HS-5 (cell line): ENCODE results near the gene GREM2.

Source experiments
- DNase-seq: peaks from one replicate; pipeline ENCODE4 v3.0.0-alpha.2; 2012; ENCODE audit warnings: low read depth

GREM2 gene

DNA sequence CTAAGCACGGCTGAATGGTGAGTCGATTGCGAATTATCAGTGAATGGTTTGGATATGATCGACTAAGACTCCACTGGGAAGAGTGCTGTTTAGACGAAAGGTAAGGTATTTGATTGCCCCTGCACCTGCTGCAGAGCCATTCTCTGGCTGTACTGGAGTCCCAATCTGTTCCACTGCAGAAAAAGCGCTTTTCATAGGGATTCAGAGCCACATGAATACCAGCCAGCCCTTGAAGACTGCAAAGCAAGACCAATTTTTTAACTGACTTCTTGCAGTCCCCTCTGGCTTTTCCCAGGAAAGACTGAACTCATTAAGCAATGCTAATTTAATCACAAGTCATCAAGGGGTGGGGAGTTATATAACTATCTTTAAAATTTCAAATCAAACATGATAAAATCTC lies 1.3 kb downstream of the GREM2 start:
- DNase-seq = no peak

DNA sequence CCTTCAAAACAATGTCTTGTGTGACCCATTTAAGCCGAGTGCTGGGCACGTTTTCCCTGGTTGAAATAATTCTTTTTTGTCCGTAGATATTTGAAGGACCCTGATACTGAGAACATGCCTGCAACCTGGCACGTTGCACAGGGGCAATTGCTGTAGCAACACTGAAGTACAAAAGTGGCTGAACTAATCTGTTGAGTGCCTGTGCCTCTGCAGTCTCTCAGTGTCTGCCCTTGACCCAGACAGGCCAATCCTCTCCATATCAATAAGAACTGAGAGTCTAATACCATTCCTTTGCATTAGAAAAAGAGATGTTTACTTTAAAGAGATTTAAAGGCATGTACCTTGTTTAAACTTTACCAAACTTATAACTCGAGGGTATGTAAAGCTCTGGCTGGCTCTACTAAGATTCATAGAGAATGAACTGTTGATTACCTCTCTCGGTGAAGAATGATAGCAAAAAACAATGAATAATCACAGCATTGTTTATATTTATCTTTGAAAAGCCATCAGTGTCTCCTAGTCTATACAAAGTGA lies 2.4 kb downstream of the GREM2 start:
- no peak for DNase-seq

DNA sequence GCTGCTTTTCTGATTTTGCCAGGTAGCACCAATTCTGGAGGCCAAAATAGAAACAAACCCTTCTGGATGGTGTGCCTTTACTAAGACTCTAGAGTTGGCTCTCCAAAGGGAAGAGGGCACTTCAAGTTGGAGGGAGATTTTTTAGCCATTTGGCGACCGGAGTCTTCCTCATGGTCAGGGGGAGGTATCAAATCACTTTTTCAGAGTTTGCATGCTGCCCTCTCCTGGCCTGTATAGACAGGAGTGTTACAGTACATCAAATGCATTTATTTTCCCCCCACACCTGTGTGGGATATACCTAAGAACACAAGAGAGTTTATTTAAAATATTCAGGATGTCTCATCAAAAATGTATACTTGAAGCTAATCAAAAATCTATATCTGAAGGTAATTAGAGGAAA lies 3.2 kb downstream of the GREM2 start:
- DNase-seq = no peak

DNA sequence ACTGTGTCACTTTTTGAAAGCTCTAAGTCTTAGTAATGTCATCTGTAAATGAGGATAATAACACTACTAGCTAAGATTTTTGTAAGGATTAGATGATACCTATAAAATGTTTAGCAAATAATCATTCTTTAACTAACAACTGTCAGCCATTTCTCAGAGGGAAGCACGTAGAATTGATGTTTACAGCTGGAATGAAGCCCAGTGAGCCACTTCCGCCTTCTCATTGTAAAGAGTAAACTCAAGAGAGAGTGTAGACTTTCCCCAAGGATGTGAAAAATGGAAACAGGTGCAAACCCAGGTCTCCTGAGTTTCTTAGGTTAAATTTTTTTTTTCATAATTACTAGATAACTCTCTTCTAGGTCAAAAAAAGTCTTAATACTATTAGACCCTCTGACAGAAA lies 4.9 kb downstream of the GREM2 start:
- no peak for DNase-seq

DNA sequence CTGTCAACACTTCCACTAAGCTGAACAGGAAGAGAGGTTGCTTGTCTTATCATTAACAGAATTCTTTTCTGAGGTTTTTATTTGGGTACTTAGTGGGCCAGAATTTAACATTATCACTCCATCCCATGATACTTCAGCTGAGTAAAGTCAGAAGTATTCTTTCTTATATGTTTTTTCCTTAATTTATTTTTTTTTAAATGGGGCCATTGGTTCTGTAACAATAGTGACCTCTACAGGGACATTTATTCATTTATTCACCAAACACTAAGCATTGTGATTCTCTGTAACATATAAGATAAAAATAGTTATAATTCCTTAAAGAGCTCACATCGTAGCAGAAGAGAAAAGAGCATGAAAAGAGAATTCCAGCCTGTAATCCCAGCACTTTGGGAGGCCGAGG lies 9.8 kb downstream of the GREM2 start:
- DNase-seq = no peak

DNA sequence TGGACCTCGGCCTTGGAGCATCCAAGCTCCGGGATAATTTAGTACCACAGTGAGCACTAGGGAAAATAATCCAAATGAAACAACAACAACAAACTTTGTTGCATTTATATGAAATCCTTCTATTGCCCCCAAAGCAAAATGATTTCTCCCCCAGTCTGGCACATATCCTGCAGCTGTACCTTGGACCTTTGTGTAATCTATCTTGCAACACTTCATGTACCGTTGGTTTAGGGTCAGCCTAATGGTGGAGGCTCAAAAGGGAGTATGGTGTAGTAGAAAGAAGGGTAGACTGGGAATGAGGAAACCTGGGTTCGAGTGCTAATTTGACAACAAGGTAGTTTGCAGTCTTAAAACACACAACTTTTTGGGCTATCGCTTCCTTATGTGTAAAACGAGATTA lies 12.1 kb downstream of the GREM2 start:
- DNase-seq = no peak

DNA sequence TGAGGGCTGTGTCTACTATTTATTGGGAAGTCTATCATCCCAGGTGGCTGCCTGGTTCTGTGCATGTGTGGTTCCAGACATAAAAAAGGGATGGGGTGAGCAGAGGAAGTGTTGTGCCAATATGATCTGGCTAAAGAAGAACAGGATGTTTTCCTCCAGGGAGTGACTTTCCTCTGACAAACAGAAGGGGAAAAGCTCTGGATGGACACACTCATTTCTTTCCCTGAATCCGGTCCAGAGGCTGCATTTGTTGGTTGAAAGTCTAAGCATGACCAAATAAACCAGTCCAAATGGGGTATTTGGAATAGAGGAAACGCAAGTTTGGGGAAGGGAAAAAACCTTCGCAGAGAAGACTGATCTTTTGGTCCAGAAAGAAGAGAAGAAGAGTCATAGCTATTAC lies 12.7 kb downstream of the GREM2 start:
- no peak for DNase-seq

DNA sequence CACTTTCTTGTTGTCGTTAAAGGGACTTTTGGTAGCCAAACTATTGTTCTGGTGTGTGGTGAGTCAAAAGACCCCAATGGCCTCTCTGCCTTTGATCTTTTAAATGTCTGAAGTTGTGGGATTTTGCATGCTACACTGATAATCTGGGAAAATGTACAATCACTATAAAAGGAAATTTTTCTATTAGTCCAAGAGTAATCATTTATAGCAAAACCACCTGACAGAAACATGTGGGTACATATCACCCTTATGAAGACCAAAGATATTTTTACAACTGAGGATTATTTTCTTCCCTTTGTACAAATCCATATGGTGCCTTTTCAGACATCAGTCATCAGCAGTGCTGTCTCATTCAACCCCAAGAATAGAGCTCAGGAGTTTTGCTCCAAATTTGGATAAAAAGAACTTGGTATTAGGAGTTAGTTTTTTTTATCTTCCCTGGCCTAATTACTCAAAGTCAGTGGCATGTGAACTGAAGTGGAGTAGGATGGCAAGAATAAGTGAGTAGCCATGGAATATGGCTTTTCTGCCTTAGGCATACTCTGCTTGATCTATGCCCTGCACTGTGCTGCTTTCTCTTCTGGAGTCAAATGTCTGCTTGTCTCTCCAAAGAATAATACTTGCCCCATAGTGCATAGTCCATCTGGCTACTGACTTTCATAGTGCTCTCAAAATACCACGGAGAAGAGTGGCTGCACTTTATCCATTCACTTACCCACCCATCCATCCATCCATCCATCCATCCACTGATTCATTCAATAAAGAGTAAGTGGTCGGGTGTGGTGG lies 13.5 kb downstream of the GREM2 start:
- no peak for DNase-seq

DNA sequence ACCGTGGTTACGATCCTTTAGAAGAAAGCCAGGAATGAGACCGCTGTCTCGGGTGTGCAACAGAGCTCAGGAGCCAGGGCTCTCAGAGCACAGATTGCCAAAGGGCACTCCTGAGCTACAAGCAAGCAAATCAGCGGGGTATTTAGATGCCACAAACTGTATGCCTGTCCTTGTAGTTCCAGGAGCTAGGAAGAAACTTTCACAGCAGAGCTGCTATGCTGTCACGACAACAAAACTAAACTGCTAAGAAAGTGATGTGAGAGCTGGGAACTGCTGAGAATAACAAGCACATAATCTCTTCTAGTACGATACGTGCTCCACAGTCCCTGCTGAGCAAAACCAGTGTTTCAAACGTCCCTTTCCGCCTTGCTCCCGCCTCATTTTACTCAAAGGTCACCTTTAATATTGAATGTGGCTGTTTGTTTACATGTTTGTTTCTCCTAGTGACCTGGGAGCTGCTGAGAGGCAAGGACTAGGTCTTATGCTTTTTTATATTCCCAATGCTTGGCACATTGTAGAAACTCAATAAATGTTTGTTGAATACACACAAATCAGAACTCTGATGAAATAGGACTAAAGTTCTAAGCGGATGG lies 14.7 kb downstream of the GREM2 start:
- DNase-seq = no peak

DNA sequence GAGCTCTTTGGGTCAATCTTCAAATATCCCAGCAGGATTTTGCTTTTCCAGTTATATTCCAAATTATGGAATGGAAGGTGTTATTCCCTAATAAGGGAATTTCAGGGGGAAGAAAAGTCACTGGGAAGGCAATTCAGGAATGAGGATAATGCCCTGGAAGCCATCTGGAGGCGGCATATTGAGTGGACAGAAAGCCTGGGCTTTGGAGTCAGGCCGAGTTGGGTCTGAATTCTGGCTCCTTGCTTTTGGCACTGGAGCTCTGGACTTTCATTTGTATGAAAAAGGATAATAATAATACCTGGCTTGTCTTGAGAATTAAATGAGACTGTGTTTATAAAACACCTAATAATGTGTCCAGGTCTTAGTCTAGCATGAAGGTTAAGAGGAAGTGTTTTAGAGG lies 16.5 kb downstream of the GREM2 start:
- DNase-seq = no peak

DNA sequence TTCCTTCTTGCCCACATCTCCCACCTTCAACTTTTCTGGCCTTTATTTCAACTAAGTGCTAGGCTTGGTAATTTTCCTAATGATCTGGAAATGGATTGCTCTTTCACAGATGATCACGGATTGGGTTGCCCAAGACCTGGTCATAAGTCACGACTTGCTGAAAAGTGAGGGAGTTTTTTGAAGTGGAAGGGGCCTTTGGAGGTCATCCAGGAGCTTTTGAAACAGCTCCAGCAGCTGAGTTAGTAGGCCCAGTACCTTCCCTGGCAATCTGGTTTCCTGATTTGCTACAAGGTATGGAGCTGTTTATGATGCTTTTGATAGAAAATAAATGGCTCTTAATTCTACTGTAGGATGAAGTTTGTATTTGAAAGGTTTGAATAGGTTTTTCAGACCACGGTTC lies 20.4 kb downstream of the GREM2 start:
- no peak for DNase-seq

DNA sequence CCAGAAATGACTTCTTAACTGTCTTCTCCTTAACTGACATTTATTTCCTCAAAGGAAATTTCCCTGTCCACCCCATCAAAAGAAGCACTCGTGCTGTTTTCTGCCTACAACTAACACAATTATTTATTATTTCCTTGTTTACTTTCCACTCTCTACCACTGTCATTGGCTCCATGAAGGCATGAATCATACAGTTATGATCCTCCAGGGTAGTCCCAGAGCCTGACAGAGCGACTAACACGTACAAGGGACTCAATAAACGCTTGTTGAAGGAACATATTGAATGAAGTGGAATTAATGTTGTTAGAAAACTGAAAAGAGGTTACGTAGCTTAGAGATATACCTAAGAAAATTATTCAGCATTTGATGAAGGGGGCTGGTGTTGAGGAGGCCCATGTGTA lies 20.9 kb downstream of the GREM2 start:
- DNase-seq = no peak

DNA sequence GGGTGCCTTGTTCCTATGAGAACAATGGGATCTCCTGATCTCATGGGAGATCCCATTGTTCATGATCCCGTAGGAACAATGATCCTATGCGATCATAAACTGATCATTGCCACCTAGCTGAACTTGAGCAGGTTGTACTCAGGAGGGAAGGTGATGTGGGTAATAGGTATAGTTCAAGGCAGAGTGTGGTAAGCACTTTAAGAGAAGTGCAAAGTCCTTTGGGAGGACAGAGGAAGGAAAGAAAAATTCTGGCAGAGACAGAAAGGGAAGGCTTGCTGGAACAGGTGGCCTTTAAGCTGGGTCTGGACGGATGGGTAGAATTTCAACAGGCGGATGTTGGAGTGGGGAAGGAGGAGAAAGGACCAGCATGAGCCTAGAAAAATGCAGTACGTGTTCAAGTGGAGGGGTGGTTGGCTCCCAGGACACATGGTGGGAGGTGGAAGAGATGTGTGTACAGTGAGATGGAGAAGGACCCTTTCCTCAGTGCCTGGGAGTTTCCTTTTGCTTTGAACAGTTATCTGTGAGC lies 22.3 kb downstream of the GREM2 start:
- DNase-seq = no peak

DNA sequence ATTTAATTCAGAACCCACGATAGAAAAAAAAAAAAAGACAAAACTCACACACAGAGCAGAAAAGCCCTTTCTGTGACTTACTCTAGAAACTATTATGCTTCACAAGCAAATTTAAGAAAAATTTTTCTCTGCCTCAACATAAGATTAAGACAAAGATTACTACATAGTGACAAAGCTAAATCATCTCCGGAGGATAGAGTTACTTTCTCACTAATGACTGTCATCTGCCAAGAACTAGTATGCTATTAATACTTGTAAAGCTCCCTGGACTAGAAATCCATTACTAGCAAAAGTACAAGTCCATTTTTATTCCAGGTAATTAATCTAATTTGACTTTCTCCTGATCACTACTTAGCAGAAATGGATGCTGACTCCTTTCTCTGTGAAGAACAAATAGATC lies 25.9 kb downstream of the GREM2 start:
- DNase-seq = no peak

DNA sequence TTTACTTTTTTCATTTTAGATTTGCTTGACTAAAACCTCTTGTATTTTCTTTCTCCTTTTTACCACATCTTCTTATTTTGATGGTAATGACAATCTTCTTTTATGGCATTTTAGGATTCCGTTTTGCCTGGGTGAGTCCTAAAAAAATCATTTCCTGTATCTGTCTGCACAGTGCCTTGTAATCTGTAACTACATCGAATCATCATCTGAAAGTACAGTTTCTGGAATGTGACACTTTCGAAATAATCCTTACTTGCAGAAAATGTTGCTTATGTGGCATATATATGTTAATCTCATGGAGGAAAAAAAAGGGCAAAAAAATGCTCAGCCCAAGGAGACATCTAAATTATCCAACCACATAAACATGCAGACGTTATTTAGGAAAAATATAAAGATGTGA lies 29.0 kb downstream of the GREM2 start:
- DNase-seq = no peak

DNA sequence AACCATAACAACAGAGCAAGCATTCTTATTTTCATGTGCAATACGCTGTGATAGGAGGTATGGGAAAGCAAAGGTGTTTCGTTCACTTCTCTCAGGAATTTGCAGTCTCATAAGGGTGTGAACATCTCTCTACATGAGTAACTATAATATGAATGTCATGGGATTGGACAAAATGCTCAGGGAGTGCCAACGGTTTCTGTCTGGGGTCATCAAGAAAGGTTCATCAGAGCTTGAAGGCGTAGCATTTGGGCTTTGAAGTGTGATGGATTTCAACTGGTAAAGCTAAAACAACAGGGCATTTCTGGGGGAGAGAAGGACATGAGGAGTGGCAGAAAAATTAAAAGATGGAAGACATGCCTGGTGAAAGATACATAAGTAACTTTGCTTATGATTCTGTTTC lies 32.4 kb downstream of the GREM2 start:
- DNase-seq = no peak

DNA sequence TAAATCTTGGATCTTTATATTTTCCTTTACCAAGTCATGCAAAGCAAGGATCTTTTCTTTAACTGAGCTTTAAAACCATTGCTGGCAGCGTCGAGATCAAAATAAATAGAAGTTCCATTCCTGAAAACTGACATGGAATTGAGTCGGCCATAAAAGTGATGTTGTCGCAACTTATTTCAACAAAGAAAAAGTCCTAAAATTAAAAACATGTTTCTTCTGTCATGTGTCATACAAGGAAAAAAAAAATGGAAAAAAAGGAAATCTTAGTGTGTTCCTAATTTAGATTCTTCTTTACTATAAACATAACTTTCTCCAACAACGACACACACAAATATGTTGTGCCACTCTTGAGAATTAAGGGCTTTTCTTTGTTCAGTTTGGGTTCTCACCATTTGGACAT lies 34.9 kb downstream of the GREM2 start:
- DNase-seq = no peak

DNA sequence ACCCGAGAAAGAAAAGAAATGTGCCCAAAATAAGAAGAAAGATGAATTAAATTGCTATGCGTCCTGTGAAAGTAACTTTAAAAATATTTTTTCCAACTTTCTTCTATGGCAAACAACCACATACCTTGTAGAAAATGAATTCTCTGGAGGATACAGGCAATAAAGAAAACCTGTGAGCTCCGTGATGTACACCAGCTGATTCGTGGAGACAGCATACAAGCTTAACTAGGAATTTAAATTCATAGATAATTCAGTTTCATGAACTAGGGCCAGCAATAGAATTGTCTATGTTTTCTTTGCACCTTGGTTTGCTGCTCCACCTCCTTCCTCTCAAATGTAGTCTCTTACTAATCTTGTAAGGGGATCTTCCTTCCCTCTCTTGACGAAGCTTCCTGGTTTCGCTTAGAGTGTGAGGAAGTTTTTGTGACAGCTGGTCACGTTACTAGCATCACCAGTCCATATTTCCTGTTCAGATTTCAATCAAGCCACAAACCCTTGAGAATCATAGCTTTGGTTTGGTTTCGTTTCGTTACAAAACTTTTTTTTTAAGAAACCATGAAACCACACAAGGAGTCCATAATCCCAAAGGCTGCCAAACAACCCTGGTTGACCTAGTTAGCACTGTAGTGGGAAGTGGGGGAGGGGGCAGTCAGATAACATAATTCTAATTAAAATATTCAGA lies 35.8 kb downstream of the GREM2 start:
- DNase-seq = peak; percentile 26

DNA sequence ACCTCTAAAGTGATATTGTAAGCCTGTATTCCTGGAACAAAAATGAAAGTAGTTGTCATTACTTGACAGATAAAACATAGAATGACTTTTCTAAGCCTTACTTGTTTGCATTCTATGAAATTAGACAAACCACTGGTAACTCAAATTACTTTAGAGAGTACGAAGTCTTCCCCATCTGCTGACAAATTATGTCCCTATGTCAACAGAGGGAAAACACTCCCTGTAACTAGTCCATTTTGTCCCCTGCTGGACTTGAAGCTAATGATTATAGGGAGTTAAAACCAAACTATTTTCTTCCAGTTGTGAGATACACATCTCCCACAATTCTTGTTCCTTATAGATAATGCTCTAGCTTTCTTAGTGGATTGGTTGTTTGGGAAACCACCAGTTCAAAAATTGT lies 39.6 kb downstream of the GREM2 start:
- no peak for DNase-seq

DNA sequence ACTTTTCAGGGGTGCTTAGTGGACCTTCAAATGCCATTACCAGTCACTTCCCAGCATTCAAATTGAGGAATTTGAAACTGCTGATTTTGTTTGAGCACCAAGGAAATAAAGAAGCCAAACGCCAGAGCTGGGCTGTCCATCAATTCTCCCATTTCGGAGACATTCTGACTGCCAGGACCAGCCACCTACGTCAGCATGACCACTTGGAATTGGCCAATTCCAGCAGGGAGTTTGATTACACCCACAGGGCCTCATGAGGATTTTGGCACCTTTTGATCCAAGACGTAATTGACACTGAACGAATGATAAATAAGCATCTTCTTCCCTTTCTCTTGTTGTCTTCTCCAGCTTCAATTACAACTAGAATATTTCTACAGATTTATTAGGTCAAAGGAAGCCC lies 40.2 kb downstream of the GREM2 start:
- DNase-seq = no peak

DNA sequence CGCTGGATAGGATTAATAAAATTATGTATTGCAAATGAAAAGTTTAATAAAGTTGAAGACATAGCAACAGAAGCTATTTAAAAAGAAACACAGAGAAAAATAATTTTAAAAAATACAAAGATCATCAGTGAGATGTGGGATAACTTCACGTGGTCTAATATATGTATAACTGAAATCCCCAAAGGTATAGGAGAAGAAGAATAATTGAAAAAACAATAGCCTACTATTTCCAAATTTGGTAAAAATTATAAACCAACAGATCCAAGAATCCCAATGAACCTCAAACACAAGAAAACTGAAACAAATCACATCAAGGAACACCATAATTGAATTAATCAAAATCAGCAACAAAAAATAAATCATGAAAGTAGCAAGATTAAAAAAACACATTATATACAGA lies 44.9 kb downstream of the GREM2 start:
- DNase-seq = no peak

DNA sequence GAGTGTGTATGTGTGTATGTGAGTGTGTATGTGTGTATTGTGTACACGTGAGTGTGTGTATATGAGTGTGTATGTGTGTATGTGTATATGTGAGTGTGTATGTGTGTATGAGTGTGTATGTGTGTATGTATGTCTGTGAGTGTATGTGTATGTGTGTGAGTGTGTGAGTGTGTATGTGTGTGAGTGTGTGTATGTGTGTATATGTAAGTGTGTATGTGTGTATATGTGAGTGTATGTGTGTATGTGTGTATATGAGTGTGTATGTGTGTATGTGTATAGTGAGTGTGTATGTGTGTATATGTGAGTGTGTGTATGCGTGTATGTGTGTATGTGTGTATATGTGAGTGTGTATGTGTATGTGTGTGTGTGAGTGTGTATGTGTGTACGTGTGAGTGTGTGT lies 49.2 kb downstream of the GREM2 start:
- no peak for DNase-seq

DNA sequence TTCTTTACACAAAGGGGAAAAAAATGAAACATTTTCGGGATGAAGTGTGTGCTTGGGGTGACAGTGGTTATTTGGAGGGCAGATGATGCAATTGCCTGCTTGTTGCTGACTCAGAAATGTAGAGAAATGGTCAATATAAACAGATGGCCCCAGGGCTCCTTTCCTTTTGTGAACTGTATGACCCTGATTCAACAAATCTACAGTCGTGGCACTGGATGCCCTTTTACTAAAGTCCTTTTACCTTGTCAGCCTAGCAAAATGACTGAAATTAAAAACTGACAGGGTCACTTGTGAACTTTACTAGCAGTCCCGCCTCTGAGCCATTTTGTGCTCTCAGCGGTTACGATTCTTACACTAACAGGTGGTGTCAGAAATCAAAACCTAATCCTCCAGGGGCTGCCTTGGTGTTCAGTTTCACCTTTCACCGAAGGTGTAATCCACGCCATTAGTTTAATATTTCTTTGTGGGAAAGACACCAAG lies 49.8 kb downstream of the GREM2 start:
- DNase-seq = no peak
